Left colon (tissue), 2 donors: ENCODE measurements around the gene TTC33. TPM values are rescaled to one million over a fixed set of nuclear protein-coding genes. Genes with fewer than 3 reads are reported as not detected.
"Not testable (repeated sequence)": the region's sequence is repeated elsewhere in the genome, so short reads cannot be mapped to it uniquely, and the experiment has no call there.

Experiments used
- ATAC-seq: fragments of 200-7000 bp; cut with Tn5 transposase; one replicate; pipeline ENCODE4 v1.9.1; 2020; ENCODE audit warnings: mild to moderate bottlenecking, moderate library complexity
- DNase-seq, 2 donors: peaks; one replicate each; pipeline ENCODE4 v3.0.0-alpha.2; 2020
- intact Hi-C, 2 donors: fragments of 100-400 bp; cut with DNase I in 1 of 2; cut with micrococcal nuclease in 1 of 2; formaldehyde crosslinking; loops; one replicate each; pipeline versions ENCODE4 v1.11.2 to v1.14.0; 2022; cut with DNase I, micrococcal nuclease
- total RNA-seq, 2 donors: library from RNA; stranded (reverse); fragmentation: NEBNext Ultra II Directional; extraction: Animal tissue kit (Norgen Biotek cat#: 25700); gene quantifications; one replicate each; pipeline ENCODE4 v1.2.1, GENCODE V29; 2021
- donor health status: DM: no; HTN: no; CAD: no.
- donor health status: DM: yes; HTN: yes; CAD: no.

Gene TTC33
- total RNA-seq, 2 donors from 2014 or later = 15.0 to 15.8 TPM

- DNase-seq (no peak), ATAC-seq (peak; percentile 35)
- intact Hi-C loops = no loop called here
Measured at GRCh38 chr5:40601198-40601868, 154.4 kb downstream of the TTC33 start.

- ATAC-seq (no peak), DNase-seq (no peak)
- intact Hi-C loops = no loop called here
Measured at GRCh38 chr5:40600383-40600782, 155.4 kb downstream of the TTC33 start.

DNA sequence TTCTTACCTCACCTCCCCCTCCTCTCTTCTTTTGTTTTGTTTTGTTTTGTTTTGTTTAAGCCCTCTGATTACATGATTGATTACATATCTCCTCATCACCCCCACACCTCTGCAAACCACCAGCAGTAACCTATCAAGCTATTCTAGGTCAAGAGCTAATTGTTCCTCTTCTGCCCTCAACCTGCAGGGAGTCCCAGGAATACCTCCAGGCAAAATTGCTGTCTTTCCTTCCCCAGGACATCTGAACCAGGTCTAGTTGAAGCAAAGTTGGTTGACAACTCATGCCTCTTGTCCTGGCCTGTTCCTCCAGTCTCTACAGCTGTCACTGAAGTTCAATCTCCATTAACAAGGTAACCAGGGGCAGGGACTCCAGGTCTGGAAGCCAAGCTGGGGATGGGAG is 156.1 kb downstream of the TTC33 start:
- ATAC-seq = no peak
- intact Hi-C loops = no loop called here
- no peak for DNase-seq

- DNase-seq = no peak
- intact Hi-C loops = no loop called here
- no peak for ATAC-seq
Measured at GRCh38 chr5:40594811-40595210, 160.9 kb downstream of the TTC33 start.

DNA sequence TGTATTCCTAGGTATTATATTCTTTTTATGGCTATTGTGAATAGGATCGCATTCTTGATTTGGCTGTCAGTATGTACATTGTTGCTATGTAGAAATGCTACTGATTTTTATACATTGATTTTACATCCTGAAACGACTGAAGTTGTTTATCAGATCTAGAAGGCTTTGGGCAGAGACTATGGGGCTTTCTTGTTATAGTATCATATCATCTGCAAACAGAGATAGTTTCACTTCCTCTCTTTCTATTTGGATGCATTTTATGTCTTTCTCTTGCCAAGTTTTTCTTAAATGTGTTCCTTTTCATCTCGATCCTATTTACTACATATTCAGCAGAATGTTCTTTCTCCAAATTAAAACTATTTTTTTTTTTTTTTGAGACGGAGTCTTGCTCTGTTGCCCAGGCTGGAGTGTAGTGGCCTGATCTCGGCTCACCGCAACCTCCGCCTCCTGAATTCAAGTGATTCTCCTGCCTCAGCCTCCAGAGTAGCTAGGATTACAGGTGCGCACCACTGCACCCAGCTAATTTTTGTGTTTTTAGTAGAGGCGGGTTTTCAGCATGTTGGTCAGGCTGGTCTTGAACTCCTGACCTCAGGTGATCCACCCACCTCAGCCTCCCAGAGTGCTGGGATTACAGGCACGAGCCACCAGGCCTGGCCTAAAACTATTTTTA is 163.9 kb downstream of the TTC33 start:
- intact Hi-C loops, DNase-seq: not testable (repeated sequence)
- peak; percentile 42 for ATAC-seq

- DNase-seq (no peak), ATAC-seq (no peak)
- intact Hi-C loops = no loop called here
Measured at GRCh38 chr5:40587376-40587775, 168.4 kb downstream of the TTC33 start.

DNA sequence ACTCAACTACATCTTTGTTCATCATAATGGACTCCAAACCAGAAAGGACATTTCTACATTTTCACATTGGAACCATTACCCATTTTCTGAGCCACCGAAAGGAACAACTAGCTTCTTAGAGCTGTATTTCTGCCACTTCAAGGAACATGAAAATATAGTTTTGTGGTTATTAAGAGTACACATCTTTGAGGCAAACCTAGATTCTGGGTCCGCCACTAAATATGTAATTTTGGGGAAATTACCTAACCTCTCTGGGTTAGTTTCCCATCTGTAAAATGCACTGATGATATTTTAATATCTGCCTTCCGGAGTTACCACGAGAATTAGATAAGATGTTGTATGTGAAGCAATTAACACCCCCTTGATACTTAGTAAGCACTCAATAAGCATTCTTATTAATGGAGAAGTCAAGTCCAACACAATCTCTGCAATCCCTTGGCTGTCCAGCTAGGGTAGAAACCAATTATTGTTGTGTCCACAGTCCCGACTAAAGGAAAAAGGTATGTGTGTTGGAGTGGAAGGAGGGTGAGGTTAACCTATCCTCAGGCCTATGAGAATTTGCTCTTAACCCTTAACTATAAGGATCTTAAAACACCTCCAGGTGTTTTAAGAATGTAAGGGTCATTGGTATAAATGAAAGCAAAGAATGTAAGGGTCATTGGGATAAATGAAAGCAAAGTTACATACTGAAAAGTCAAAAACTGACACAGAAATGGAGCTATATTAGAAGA is 170.1 kb downstream of the TTC33 start:
- DNase-seq (no peak), ATAC-seq (no peak)
- intact Hi-C loops = no loop called here

- DNase-seq (no peak), ATAC-seq (no peak)
- intact Hi-C loops = no loop called here
Measured at GRCh38 chr5:40584054-40584453, 171.7 kb downstream of the TTC33 start.

GRCh38 chr5:40578501-40579451 is 177.0 kb downstream of the TTC33 start:
- ATAC-seq = no peak
- intact Hi-C loops = no loop called here
- DNase-seq = no peak

GRCh38 chr5:40577718-40578117 is 178.0 kb downstream of the TTC33 start:
- DNase-seq = no peak
- ATAC-seq = no peak
- intact Hi-C loops = no loop called here

GRCh38 chr5:40575921-40576320 is 179.8 kb downstream of the TTC33 start:
- DNase-seq (no peak), ATAC-seq (no peak)
- intact Hi-C loops = no loop called here

- no peak for DNase-seq
- ATAC-seq = no peak
- intact Hi-C loops = no loop called here
Measured at GRCh38 chr5:40575411-40575810, 180.3 kb downstream of the TTC33 start.

DNA sequence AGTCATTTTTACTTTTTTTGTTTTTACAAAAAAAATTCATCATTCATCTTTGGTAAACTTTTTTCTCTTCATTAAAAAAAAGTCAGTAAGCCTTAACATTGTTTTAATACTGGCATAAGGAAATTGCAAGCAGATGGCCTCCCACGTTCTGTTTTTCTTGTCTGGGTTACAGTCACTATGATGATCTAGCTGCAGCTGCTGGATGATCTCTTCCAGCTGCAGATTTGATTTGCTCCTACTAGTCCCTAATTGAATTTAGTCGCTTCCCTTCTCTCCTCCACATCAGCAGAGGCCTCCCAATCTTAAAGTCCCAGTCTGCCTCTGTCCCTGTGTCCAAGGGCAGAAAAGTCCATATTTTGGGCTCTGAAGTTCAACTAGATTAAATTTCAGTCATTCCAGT is 182.8 kb downstream of the TTC33 start:
- no peak for ATAC-seq
- DNase-seq = no peak
- intact Hi-C loops = no loop called here

DNA sequence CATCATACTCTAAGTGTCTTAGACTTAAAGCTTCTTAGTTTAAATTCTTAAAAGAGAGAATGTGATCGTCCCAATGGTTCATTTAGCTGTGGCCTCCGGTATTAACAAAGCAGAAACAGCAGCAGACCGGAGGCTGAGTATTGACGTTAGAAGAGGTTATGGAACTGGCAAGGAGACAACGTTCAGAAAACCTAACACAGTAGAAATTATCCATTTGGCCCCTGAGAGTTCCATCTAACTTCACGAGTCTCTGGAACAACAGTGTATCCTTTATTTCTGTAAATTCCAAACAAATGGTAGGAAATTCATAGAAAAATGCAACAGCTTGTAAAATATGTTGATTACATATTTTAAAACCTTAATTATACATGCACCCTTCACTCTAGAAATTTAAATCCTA is 183.4 kb downstream of the TTC33 start:
- no peak for DNase-seq
- intact Hi-C loops = no loop called here

DNA sequence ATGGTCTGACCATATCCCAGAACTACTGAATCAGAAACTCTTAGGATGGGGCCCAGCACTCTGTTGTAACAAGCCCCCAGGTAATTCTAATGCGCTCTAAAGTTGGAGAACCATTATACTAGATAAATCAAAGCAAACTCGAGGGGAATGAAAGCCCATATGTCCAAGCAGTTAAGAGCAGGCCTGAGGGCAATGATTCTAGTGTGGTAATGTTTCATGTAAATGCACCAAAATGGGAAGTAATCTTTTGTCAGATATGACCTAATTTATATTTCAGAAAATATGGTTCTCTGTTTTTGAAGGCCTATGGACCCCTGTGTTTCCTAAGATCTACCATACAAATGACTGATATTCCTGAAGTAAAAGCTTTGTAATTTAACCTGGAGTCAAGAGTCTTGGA is 184.0 kb downstream of the TTC33 start:
- intact Hi-C loops = no loop called here
- DNase-seq (no peak), ATAC-seq (no peak)

More for the DNA sequence above, 183.4 kb downstream of the TTC33 start:
- no peak for ATAC-seq

- no peak for DNase-seq
- intact Hi-C loops = no loop called here
- ATAC-seq = no peak
Measured at GRCh38 chr5:40570408-40571129, 185.2 kb downstream of the TTC33 start.

DNA sequence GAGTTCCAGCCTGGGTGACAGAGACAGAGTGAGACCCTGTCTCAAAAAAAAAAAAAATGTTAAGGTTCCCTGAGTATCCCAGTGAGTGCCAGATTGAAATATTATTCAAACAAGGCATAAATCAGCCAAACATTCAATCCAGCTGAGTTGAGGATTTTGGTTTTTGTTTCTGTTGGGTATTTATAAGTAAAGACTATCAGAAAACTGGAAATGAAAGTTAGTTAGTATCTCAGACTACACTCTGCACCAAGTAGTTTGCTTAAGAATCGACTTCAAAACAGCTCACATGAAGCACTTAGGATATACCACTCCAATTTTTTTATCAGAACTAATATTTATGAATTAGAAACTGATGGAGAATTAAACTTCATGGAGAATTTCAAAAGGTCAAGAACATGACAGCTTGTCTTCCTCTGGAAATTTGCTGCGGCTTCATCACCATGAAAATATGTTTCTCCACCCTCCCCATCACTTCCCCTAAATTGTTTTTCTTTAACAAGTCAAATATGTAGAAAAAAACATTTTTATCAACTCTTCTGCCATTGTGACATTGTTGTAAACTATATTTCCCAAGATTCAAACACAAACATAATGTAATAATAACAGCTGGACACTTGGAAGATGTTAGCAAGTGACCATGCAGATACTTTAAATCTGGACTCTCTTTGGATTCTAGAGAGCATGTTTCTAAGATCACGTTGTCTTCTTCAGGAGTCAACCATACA is 186.1 kb downstream of the TTC33 start:
- intact Hi-C loops = no loop called here

DNA sequence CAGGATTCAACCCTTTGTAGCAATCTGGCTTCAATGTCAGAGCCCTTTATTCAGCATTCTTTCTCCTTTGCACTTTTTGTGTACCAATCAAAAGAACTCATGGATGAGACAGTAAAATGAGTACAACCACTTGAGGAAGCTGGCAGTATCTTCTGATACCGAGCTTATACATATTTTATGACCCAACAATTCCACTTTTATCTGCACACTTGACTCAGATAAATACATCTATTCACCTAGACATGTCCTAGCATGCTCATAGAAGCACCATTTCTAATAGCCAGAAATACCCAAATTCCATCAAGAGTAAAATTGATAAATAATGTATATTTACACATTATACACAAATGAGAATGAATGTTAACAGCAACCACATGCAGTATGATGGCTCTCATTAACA is 187.2 kb downstream of the TTC33 start:
- DNase-seq = no peak
- intact Hi-C loops = no loop called here
- no peak for ATAC-seq

More for the DNA sequence above, 186.1 kb downstream of the TTC33 start:
- ATAC-seq (no peak), DNase-seq (no peak)
